Activated CD4-positive, CD25-positive, alpha-beta regulatory T cell treated with anti-CD3 and anti-CD28 coated beads, Interleukin-2, amount 50 U/mL, for 24 hours (primary cell): ENCODE results near the gene NPIPB8.
"Not testable (repeated sequence)": the region's sequence is repeated elsewhere in the genome, so short reads cannot be mapped to it uniquely, and the experiment has no call there.

Experiments used
- ATAC-seq, 2 donors: fragments of 150-1000 bp; cut with Tn5 transposase; one replicate each; pipeline ENCODE4 v1.10.0; 2021; ENCODE audit warnings: mild to moderate bottlenecking in 1 of 2, moderate library complexity in 1 of 2

The NPIPB8 gene

GRCh38 chr16:28636093-28636823 is 1.6 kb upstream of the NPIPB8 start:
- not testable (repeated sequence) for ATAC-seq

GRCh38 chr16:28638359-28638758 is 494 bp downstream of the NPIPB8 start:
- ATAC-seq: not testable (repeated sequence)

- not testable (repeated sequence) for ATAC-seq
Observed at GRCh38 chr16:28639959-28640358, 2.1 kb downstream of the NPIPB8 start.

GRCh38 chr16:28666264-28666663 is 28.4 kb downstream of the NPIPB8 start:
- ATAC-seq: not testable (repeated sequence)

DNA sequence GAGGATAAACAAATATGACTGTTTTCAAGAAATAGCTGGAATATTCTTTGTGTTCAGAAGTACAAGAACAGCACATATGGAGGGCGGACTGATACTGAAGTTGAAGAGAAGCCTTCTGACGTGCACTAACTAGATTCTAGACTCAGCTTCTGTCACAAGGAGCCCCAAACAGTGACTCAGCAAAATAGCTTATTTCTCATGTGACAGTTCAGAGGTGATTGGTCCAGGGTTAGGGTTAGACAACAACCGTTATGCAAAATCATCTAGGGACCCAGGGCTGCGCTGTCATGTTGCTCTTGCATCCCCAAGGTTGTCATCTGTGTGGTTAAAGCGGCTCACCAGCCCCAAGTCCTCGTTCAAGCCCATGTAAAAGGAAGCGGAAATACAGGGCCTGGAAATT is 29.6 kb downstream of the NPIPB8 start:
- ATAC-seq: peak; percentile 43 to 44

- ATAC-seq: not testable (repeated sequence)
Observed at GRCh38 chr16:28668199-28668598, 30.3 kb downstream of the NPIPB8 start.

GRCh38 chr16:28688327-28688952 is 50.6 kb downstream of the NPIPB8 start:
- ATAC-seq: peak; percentile 86 to 90

DNA sequence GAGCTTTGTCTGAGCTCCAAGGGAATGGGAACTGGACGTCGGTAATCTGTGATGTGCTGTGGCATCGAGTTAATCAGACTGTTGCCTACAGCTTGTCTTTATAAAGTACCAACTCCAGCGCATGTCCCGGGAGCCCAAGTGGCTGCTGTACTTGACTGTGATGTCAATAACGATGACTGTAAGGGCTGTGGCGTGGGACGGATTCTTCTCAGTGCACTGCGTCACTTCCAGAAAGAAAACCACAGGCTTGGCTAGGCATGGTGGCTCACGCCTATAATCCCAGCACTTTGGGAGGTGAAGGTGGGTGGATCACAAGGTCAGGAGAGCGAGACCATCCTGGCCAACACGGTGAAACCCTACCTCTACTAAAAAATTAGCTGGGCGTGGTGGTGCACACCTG is 51.6 kb downstream of the NPIPB8 start:
- ATAC-seq: peak; percentile 75 to 80

DNA sequence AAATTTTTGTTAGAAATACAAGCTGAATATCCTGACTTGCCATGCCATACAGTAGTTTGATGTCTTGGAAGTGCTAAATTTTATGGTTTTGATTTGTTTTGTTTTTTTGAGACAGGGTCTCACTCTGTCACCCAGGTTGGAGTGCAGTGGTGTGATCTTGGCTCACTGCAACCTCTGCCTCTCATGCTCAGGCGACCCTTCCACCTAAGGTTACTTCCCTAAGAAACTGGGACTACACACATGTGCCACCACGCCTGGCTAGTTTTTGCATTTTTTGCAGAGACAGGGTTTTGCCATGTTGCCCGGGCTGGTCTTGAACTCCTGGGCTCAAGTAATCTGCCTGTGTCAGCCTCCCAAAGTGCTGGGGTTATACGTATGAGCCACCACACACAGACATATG is 53.9 kb downstream of the NPIPB8 start:
- ATAC-seq: not testable (repeated sequence)

DNA sequence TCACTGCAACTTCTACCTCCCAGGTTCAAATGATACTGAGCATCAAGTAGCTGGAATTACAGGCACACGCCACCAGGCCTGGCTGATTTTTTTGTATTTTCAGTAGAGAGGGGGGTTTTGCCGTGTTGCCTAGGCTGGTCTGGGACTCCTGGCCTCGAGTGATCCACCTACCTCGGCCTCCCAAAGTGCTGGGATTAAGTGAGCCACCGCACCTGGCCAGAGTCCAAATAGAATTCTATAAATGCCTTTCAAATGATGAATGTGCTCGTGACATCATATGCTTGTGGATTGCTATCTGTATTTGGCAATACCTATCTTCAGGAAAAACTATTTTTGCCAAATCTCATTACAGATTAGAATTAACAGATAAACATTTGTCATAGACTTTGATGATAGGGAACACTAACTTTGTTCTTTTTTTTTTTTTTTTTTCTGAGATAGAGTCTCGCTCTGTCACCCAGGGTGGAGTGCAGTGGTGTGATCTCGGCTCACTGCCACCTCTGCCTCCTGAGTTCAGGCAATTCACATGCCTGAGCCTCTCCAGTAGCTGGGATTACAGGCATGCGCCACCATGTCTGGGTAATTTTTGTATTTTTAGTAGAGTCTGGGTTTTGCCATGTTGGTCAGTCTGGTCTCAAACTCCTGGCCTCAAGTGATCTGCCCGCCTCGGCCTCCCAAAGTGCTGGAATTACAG is 55.5 kb downstream of the NPIPB8 start:
- ATAC-seq: not testable (repeated sequence)

DNA sequence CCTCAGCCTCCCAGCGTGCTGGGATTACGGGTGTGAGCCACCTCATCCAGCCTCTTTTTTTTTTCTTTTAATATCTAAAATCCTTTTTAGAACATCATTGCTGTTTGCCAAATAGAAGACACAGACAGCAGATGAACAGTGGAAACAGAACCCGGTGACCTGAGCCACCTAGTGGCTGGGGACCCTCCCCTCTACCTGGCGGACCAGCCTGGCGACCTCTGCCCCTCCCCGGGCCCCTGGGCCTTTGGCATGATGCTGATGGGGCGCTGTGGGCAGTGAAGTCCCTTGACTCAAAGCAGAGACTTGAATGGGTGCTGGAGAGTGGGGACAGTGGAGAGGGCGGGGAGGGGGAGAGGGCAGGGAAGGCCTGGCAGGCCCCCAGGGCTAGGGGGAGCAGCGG is 61.9 kb downstream of the NPIPB8 start:
- not testable (repeated sequence) for ATAC-seq

DNA sequence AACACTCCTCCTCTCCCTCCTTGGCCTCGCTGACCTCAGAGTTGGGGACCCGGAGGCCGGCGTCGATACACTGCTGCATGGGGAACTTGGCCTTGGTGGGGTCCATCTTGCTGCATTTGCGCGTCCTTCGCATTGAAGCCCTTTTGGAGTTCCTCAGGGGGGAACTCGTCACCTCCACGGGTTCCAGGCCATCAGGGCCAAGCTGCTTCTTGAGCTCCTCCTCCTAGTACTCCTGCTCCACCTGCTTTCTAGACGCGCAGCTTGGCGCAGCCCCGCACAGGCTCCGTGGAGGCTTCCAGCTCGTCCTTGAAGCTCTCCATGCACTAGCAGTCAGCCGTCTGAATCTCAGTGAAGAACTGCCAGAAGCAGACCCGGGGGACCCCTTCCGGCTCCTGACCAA is 62.5 kb downstream of the NPIPB8 start:
- not testable (repeated sequence) for ATAC-seq

- ATAC-seq: not testable (repeated sequence)
Observed at GRCh38 chr16:28701384-28701783, 63.5 kb downstream of the NPIPB8 start.

GRCh38 chr16:28704246-28704645 is 66.4 kb downstream of the NPIPB8 start:
- not testable (repeated sequence) for ATAC-seq
